Caco-2 (cell line): Measurements from ENCODE around the gene ENC1. TPM values are rescaled to one million over a fixed set of nuclear protein-coding genes. Genes with fewer than 3 reads are reported as not detected.
A peak's percentile ranks its signal among the peaks of the same experiment; 100 is the strongest.

ENCODE experiments used
- BruUV-seq: library from RNA; stranded (reverse); fragments of 400-500 nt; replicated peaks from 2 replicates; lab custom pipeline; 2021; lab: Mats Ljungman, UMichigan
- CTCF ChIA-PET: fragments of 300-600 bp; sonication (Branson Sonifier 250); formaldehyde crosslinking; loops from one replicate; lab custom pipeline; 2022; ENCODE audit warnings: antibody characterized with exemption; lab: Charles Lee
- POLR2A ChIA-PET: fragments of 300-600 bp; sonication (Branson Sonifier 250); formaldehyde crosslinking; loops from one replicate; lab custom pipeline; 2022; ENCODE audit warnings: antibody characterized with exemption; lab: Charles Lee
- DNase-seq, 2 experiments: peaks; one replicate each; pipeline versions ENCODE4 v3.0.0 to v3.0.0-alpha.2; 2020 to 2022
- H3K27me3 ChIP-seq: replicated peaks from 2 replicates; pipeline ENCODE4 v1.6.0; 2011; ENCODE audit warnings: low read length; ENCODE audit not compliant: control insufficient read depth, insufficient read depth
- H3K36me3 ChIP-seq: 2 replicates; pipeline ENCODE4 v1.5.1; 2011; ENCODE audit warnings: low read length; ENCODE audit not compliant: control insufficient read depth, insufficient read depth
- H3K4me1 ChIP-seq: fragments of 250-450 bp; sonication (Bioruptor Pico); 2 replicates; pipeline ENCODE4 v1.5.1; 2020; ENCODE audit warnings: mild to moderate bottlenecking
- H3K4me3 ChIP-seq: 2 replicates; pipeline ENCODE4 v1.5.1; 2011; ENCODE audit warnings: low read depth, mild to moderate bottlenecking, control low read depth, low read length
- H3K9me3 ChIP-seq: fragments of 250-450 bp; sonication (Bioruptor Pico); 2 replicates; pipeline ENCODE4 v1.5.1; 2020; ENCODE audit warnings: mild to moderate bottlenecking, moderate library complexity
- H3K27ac Mint-ChIP-seq: one replicate; pipeline ENCODE4 v1.8.0; 2022; ENCODE audit warnings: mixed read lengths; ENCODE audit not compliant: unreplicated experiment
- H3K27me3 Mint-ChIP-seq: one replicate; pipeline ENCODE4 v1.8.0; 2022; ENCODE audit warnings: mixed read lengths; ENCODE audit not compliant: insufficient read depth, unreplicated experiment
- H3K36me3 Mint-ChIP-seq: one replicate; pipeline ENCODE4 v1.8.0; 2022; ENCODE audit warnings: mild to moderate bottlenecking, mixed read lengths; ENCODE audit not compliant: insufficient read depth, unreplicated experiment
- H3K4me1 Mint-ChIP-seq: one replicate; pipeline ENCODE4 v1.8.0; 2022; ENCODE audit warnings: low read depth, mixed read lengths; ENCODE audit not compliant: unreplicated experiment
- H3K4me3 Mint-ChIP-seq: one replicate; pipeline ENCODE4 v1.8.0; 2022; ENCODE audit warnings: mild to moderate bottlenecking, moderate library complexity, mixed read lengths; ENCODE audit not compliant: unreplicated experiment
- H3K9me3 Mint-ChIP-seq: one replicate; pipeline ENCODE4 v1.8.0; 2022; ENCODE audit warnings: mixed read lengths; ENCODE audit not compliant: unreplicated experiment
- CTCF ChIP-seq, 2 experiments: fragments of 200-600 bp in 1 of 2; IDR thresholded peaks; 1 replicate in 1 of 2; 2 replicates in 1 of 2; pipeline versions ENCODE4 v1.5.1 to v1.8.0; 2011 to 2022; ENCODE audit warnings: antibody characterized with exemption in 1 of 2, control low read depth in 1 of 2, inconsistent platforms in 1 of 2, low read depth in 1 of 2, low read length in 1 of 2, mild to moderate bottlenecking in 1 of 2, moderate library complexity in 1 of 2; ENCODE audit not compliant: insufficient read depth in 1 of 2, severe bottlenecking in 1 of 2, unreplicated experiment in 1 of 2
- intact Hi-C: fragments of 100-400 bp; cut with micrococcal nuclease; formaldehyde crosslinking; loops from one replicate; pipeline ENCODE4 v1.10.0; 2022; ENCODE audit not compliant: unreplicated experiment
- total RNA-seq: library from RNA; stranded (reverse); gene quantifications from 2 replicates; pipeline ENCODE4 v1.2.3, GENCODE V29; 2022

ENC1 gene
- total RNA-seq, 1 experiment from 2014 or later: 92.7 TPM

- ChIA-PET POLR2A (no interaction called here), CTCF (no interaction called here)
- intact Hi-C loops: no loop called here
- no peaks in the 10 kb centered on the region for H3K27me3 Mint-ChIP-seq
- Histone ChIP-seq H3K36me3 (peaks cover 5% of the 10 kb centered on the region; the same call in 1 of the 2 replicates), H3K9me3 (no peaks in the 10 kb centered on the region), H3K4me3 (no peak overlapping the region), H3K4me1 (peaks cover 44% of the 10 kb centered on the region), H3K27me3 (no peaks in the 10 kb centered on the region)
- H3K36me3 Mint-ChIP-seq: peaks cover 40% of the 10 kb centered on the region
- no peaks in the 10 kb centered on the region for H3K9me3 Mint-ChIP-seq
- BruUV-seq: no TSS peak
- H3K4me3 Mint-ChIP-seq: no peak overlapping the region
- peaks cover 61% of the 10 kb centered on the region for H3K4me1 Mint-ChIP-seq
- H3K27ac Mint-ChIP-seq: peak overlapping the region; percentile 65
- no peak for DNase-seq
- no peak for TF ChIP-seq CTCF (IDR thresholded peaks at IDR 0.05; ENCODE audit: insufficient read depth in 1 of 2, low read depth in 1 of 2, low read length in 1 of 2, severe bottlenecking in 1 of 2, unreplicated experiment in 1 of 2)
Measured at GRCh38 chr5:74623748-74624408, 16.6 kb downstream of the ENC1 start.

- intact Hi-C loops: no loop called here
- Mint-ChIP-seq H3K4me1 (peaks cover 65% of the 10 kb centered on the region), H3K27me3 (no peaks in the 10 kb centered on the region), H3K9me3 (no peaks in the 10 kb centered on the region), H3K27ac (peak overlapping the region; percentile 65), H3K4me3 (no peak overlapping the region), H3K36me3 (peaks cover 33% of the 10 kb centered on the region)
- no peak for DNase-seq
- H3K36me3 ChIP-seq: peaks cover 5% of the 10 kb centered on the region; the same call in 1 of the 2 replicates
- no peaks in the 10 kb centered on the region for H3K27me3 ChIP-seq
- peaks cover 37% of the 10 kb centered on the region for H3K4me1 ChIP-seq
- CTCF ChIA-PET: no interaction called here
- POLR2A ChIA-PET: no interaction called here
- no peaks in the 10 kb centered on the region for H3K9me3 ChIP-seq
- H3K4me3 ChIP-seq: no peak overlapping the region
- TF ChIP-seq CTCF (IDR thresholded peaks at IDR 0.05; ENCODE audit: insufficient read depth in 1 of 2, low read depth in 1 of 2, low read length in 1 of 2, severe bottlenecking in 1 of 2, unreplicated experiment in 1 of 2): no peak
- no TSS peak for BruUV-seq
Measured at GRCh38 chr5:74623006-74623611, 17.4 kb downstream of the ENC1 start.

GRCh38 chr5:74622122-74622521 lies 18.4 kb downstream of the ENC1 start:
- Histone ChIP-seq H3K4me1 (peaks cover 45% of the 10 kb centered on the region), H3K9me3 (no peaks in the 10 kb centered on the region), H3K36me3 (peaks cover 2% of the 10 kb centered on the region; the same call in 1 of the 2 replicates), H3K4me3 (no peak overlapping the region), H3K27me3 (no peaks in the 10 kb centered on the region)
- peaks cover 71% of the 10 kb centered on the region for H3K4me1 Mint-ChIP-seq
- H3K27ac Mint-ChIP-seq: peak overlapping the region; percentile 65
- CTCF ChIA-PET: no interaction called here
- POLR2A ChIA-PET: no interaction called here
- peaks cover 23% of the 10 kb centered on the region for H3K36me3 Mint-ChIP-seq
- TF ChIP-seq CTCF (IDR thresholded peaks at IDR 0.05; ENCODE audit: insufficient read depth in 1 of 2, low read depth in 1 of 2, low read length in 1 of 2, severe bottlenecking in 1 of 2, unreplicated experiment in 1 of 2): no peak
- BruUV-seq: no TSS peak
- intact Hi-C loops: no loop called here
- DNase-seq: no peak
- no peaks in the 10 kb centered on the region for H3K9me3 Mint-ChIP-seq
- no peaks in the 10 kb centered on the region for H3K27me3 Mint-ChIP-seq
- no peak overlapping the region for H3K4me3 Mint-ChIP-seq
